NCI-H69 (cell line): ENCODE results near the gene HIVEP3.

ENCODE experiments used
- DNase-seq: peaks from one replicate; lab custom pipeline; 2025; lab: John Stamatoyannopoulos, UW

HIVEP3 gene

GRCh38 chr1:41464885-41465284 is 453.8 kb downstream of the HIVEP3 start:
- peak; percentile 94 for DNase-seq

- DNase-seq: no peak
Measured at GRCh38 chr1:41463516-41463915, 455.2 kb downstream of the HIVEP3 start.

- DNase-seq: peak; percentile 51
Measured at GRCh38 chr1:41462680-41463004, 456.1 kb downstream of the HIVEP3 start.

- peak; percentile 60 for DNase-seq
Measured at GRCh38 chr1:41461790-41462679, 456.7 kb downstream of the HIVEP3 start.

GRCh38 chr1:41456847-41457540 is 461.7 kb downstream of the HIVEP3 start:
- no peak for DNase-seq
